ENCODE results near the gene ARSB.

DNA sequence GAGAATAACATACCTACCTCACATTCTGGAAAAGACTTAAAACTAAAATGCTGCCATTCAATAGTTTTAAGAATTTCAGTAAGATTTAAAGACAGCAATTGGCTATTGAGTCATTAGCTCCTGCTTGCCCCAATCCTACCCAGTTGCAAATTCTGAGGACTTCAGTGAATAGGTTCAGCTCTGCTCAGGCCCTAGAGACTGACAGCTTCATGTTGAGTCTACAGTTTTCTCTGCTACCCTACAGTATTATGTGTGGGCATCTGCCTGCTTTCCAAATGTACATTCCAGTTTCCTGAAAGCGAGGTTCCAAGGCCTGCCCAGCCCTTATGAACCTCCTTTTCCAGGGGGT lies 61.5 kb downstream of the ARSB start:
- TF ChIP-seq, protein P1, sequence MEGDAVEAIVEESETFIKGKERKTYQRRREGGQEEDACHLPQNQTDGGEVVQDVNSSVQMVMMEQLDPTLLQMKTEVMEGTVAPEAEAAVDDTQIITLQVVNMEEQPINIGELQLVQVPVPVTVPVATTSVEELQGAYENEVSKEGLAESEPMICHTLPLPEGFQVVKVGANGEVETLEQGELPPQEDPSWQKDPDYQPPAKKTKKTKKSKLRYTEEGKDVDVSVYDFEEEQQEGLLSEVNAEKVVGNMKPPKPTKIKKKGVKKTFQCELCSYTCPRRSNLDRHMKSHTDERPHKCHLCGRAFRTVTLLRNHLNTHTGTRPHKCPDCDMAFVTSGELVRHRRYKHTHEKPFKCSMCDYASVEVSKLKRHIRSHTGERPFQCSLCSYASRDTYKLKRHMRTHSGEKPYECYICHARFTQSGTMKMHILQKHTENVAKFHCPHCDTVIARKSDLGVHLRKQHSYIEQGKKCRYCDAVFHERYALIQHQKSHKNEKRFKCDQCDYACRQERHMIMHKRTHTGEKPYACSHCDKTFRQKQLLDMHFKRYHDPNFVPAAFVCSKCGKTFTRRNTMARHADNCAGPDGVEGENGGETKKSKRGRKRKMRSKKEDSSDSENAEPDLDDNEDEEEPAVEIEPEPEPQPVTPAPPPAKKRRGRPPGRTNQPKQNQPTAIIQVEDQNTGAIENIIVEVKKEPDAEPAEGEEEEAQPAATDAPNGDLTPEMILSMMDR (conservative IDR thresholded peaks at IDR 0.05): no peak
- no peak for TF ChIP-seq EZH2 (IDR thresholded peaks at IDR 0.05; ENCODE audit: low read depth)

Data from PC-9 (cell line).